Mesothelial cell of epicardium (in vitro differentiated cells): ENCODE measurements around the gene MGRN1. TPM values are rescaled to one million over a fixed set of nuclear protein-coding genes. Genes with fewer than 3 reads are reported as not detected.

Experiments used
- DNase-seq, 2 experiments: peaks; one replicate each; pipeline ENCODE4 v3.0.0; 2021; ENCODE audit warnings: low spot score in 2 of 2; ENCODE audit not compliant: unreplicated experiment in 2 of 2
- H3K27ac Mint-ChIP-seq: 2 replicates; pipeline ENCODE4 v1.8.0; 2021; ENCODE audit warnings: mixed read lengths
- H3K27me3 Mint-ChIP-seq: 2 replicates; pipeline ENCODE4 v1.8.0; 2021; ENCODE audit warnings: low read depth, mixed read lengths
- H3K36me3 Mint-ChIP-seq: 2 replicates; pipeline ENCODE4 v1.8.0; 2021; ENCODE audit warnings: mixed read lengths
- H3K4me1 Mint-ChIP-seq: 2 replicates; pipeline ENCODE4 v1.8.0; 2021; ENCODE audit warnings: mixed read lengths
- H3K4me3 Mint-ChIP-seq: 2 replicates; pipeline ENCODE4 v1.8.0; 2021; ENCODE audit warnings: mild to moderate bottlenecking, moderate library complexity, mixed read lengths
- H3K9me3 Mint-ChIP-seq: 2 replicates; pipeline ENCODE4 v1.8.0; 2021; ENCODE audit warnings: mixed read lengths
- CTCF ChIP-seq: fragments of 200-600 bp; sonication (generic); IDR thresholded peaks from one replicate; pipeline ENCODE4 v1.5.0; 2021; ENCODE audit warnings: antibody characterized with exemption; ENCODE audit not compliant: unreplicated experiment
- total RNA-seq: library from RNA; stranded (reverse); gene quantifications from 3 replicates; pipeline ENCODE4 v1.2.1, GENCODE V29; 2021

The MGRN1 gene
- total RNA-seq, 1 donor from 2014 or later: 110 TPM

- Mint-ChIP-seq H3K27ac (no peak overlapping the region), H3K36me3 (peaks cover 6% of the 10 kb centered on the region), H3K4me1 (no peaks in the 10 kb centered on the region), H3K4me3 (no peak overlapping the region), H3K27me3 (no peaks in the 10 kb centered on the region), H3K9me3 (no peaks in the 10 kb centered on the region)
- TF ChIP-seq CTCF: no peak
- no peak for DNase-seq
Observed at GRCh38 chr16:4637501-4638166, 13.0 kb downstream of the MGRN1 start.

- H3K27ac Mint-ChIP-seq: no peak overlapping the region
Observed at GRCh38 chr16:4639899-4640509, 15.4 kb downstream of the MGRN1 start.

GRCh38 chr16:4640572-4641305 lies 16.1 kb downstream of the MGRN1 start:
- Mint-ChIP-seq H3K27me3 (no peaks in the 10 kb centered on the region), H3K4me3 (no peak overlapping the region), H3K4me1 (no peaks in the 10 kb centered on the region), H3K27ac (no peak overlapping the region), H3K36me3 (peaks cover 12% of the 10 kb centered on the region), H3K9me3 (no peaks in the 10 kb centered on the region)
- TF ChIP-seq CTCF: no peak
- no peak for DNase-seq

More at GRCh38 chr16:4639899-4640509, 15.4 kb downstream of the MGRN1 start:
- Mint-ChIP-seq H3K27me3 (no peaks in the 10 kb centered on the region), H3K9me3 (no peaks in the 10 kb centered on the region), H3K36me3 (peaks cover 6% of the 10 kb centered on the region), H3K4me3 (no peak overlapping the region), H3K4me1 (no peaks in the 10 kb centered on the region)
- no peak for DNase-seq
- no peak for TF ChIP-seq CTCF

GRCh38 chr16:4641306-4641687 lies 16.7 kb downstream of the MGRN1 start:
- H3K4me3 Mint-ChIP-seq: no peak overlapping the region
- peaks cover 10% of the 10 kb centered on the region for H3K36me3 Mint-ChIP-seq
- DNase-seq: no peak
- H3K9me3 Mint-ChIP-seq: no peaks in the 10 kb centered on the region
- H3K4me1 Mint-ChIP-seq: no peaks in the 10 kb centered on the region
- H3K27ac Mint-ChIP-seq: no peak overlapping the region
- H3K27me3 Mint-ChIP-seq: no peaks in the 10 kb centered on the region
- TF ChIP-seq CTCF: no peak

GRCh38 chr16:4641895-4642294 lies 17.3 kb downstream of the MGRN1 start:
- Mint-ChIP-seq H3K27me3 (no peaks in the 10 kb centered on the region), H3K27ac (no peak overlapping the region), H3K4me3 (no peak overlapping the region), H3K9me3 (no peaks in the 10 kb centered on the region), H3K4me1 (no peaks in the 10 kb centered on the region), H3K36me3 (peaks cover 8% of the 10 kb centered on the region)
- no peak for DNase-seq
- TF ChIP-seq CTCF: no peak
